ENCODE results near the gene CHST1. TPM values are rescaled to one million over a fixed set of nuclear protein-coding genes. Genes with fewer than 3 reads are reported as not detected.

CHST1 gene
- total and polyA plus RNA-seq, 10 of the 15 experiments (the other 5 are each of a cell fraction or from before 2014, with no cell fraction given), result not detected

- ATAC-seq, result no peak
- BruUV-seq (replicated peaks), result no TSS peak
- Histone ChIP-seq H2AFZ (ENCODE audit: control insufficient read depth, low read depth, low read length) (no peak overlapping the region), H3K4me2 (ENCODE audit: control insufficient read depth, insufficient read depth) (no peak overlapping the region), H3K79me2 (ENCODE audit: control insufficient read depth, insufficient read depth, low read length) (no peaks in the 10 kb centered on the region), H3K27me3 (replicated peaks in 1 of 2; ENCODE audit: control insufficient read depth in 2 of 2, insufficient read depth in 2 of 2, low read length in 1 of 2) (peaks cover 0 to under 1% of the 10 kb centered on the region in 2 experiments; a peak in 1 of 4 replicates), H3K4me1 (ENCODE audit: control insufficient read depth, insufficient read depth, low read length) (no peaks in the 10 kb centered on the region), H3K36me3 (ENCODE audit: control insufficient read depth in 2 of 2, insufficient read depth in 2 of 2, low read length in 1 of 2) (no peaks in the 10 kb centered on the region), H3K9me3 (replicated peaks; ENCODE audit: control insufficient read depth, insufficient read depth, low read length) (no peaks in the 10 kb centered on the region), H4K20me1 (ENCODE audit: control insufficient read depth, insufficient read depth) (no peaks in the 10 kb centered on the region; the same call in 1 of the 2 replicates), H3K27ac (ENCODE audit: control insufficient read depth, insufficient read depth) (no peak overlapping the region), H3K9ac (ENCODE audit: control insufficient read depth, insufficient read depth, low read length) (no peak overlapping the region), H3K4me3 (no peak overlapping the region)
- DNase-seq (ENCODE audit: low read depth, low spot score), result no peak
- ChIA-PET POLR2A (no interaction called here), RAD21 (ENCODE audit: unreplicated experiment) (no interaction called here), SMC1A (ENCODE audit: uncharacterized antibody, unreplicated experiment) (no interaction called here), CTCF (no interaction called here)
- FAIRE-seq, result no peak
- 6% methylated on average over 3 of the region's 3 CpGs for WGBS (ENCODE audit: insufficient coverage, insufficient replicate concordance, low lambda C conversion rate, missing lambda C conversion rate)
- in situ Hi-C loops (cut with MboI), result no loop called here
- TF ChIP-seq USF1 (IDR thresholded peaks at IDR 0.05; ENCODE audit: borderline replicate concordance, extremely low read length, insufficient read depth, low read depth, low read length) (no peak), E4F1 (IDR thresholded peaks at IDR 0.05; ENCODE audit: borderline replicate concordance, partially characterized antibody) (no peak)
- intact Hi-C loops (cut with micrococcal nuclease; ENCODE audit: unreplicated experiment), result no loop called here
Observed at GRCh38 chr11:45610627-45611026, 54.8 kb downstream of the CHST1 start.

GRCh38 chr11:45609902-45610301, 55.5 kb downstream of the CHST1 start:
- Histone ChIP-seq H3K4me2 (ENCODE audit: control insufficient read depth, insufficient read depth) (no peak overlapping the region), H4K20me1 (ENCODE audit: control insufficient read depth, insufficient read depth) (no peaks in the 10 kb centered on the region; the same call in 1 of the 2 replicates), H3K9me3 (replicated peaks; ENCODE audit: control insufficient read depth, insufficient read depth, low read length) (no peaks in the 10 kb centered on the region), H3K27me3 (replicated peaks in 1 of 2; ENCODE audit: control insufficient read depth in 2 of 2, insufficient read depth in 2 of 2, low read length in 1 of 2) (peaks cover 0 to 1% of the 10 kb centered on the region in 2 experiments; a peak in 1 of 4 replicates), H3K4me1 (ENCODE audit: control insufficient read depth, insufficient read depth, low read length) (no peaks in the 10 kb centered on the region), H2AFZ (ENCODE audit: control insufficient read depth, low read depth, low read length) (no peak overlapping the region), H3K9ac (ENCODE audit: control insufficient read depth, insufficient read depth, low read length) (no peak overlapping the region), H3K79me2 (ENCODE audit: control insufficient read depth, insufficient read depth, low read length) (no peaks in the 10 kb centered on the region), H3K4me3 (no peak overlapping the region), H3K36me3 (ENCODE audit: control insufficient read depth in 2 of 2, insufficient read depth in 2 of 2, low read length in 1 of 2) (no peaks in the 10 kb centered on the region), H3K27ac (ENCODE audit: control insufficient read depth, insufficient read depth) (no peak overlapping the region)
- ATAC-seq (no peak), DNase-seq (ENCODE audit: low read depth, low spot score) (no peak), FAIRE-seq (no peak)
- in situ Hi-C loops (cut with MboI) (no loop called here), intact Hi-C loops (cut with micrococcal nuclease; ENCODE audit: unreplicated experiment) (no loop called here)
- WGBS (ENCODE audit: insufficient coverage, insufficient replicate concordance, low lambda C conversion rate, missing lambda C conversion rate), result 0% methylated on average over 2 of the region's 2 CpGs
- CTCF ChIA-PET, result no interaction called here
- SMC1A ChIA-PET (ENCODE audit: uncharacterized antibody, unreplicated experiment), result no interaction called here
- no TSS peak for BruUV-seq (replicated peaks)
- POLR2A ChIA-PET, result no interaction called here
- RAD21 ChIA-PET (ENCODE audit: unreplicated experiment), result no interaction called here
- TF ChIP-seq SIN3A (IDR thresholded peaks at IDR 0.05; ENCODE audit: low read depth, low read length), result no peak
- TF ChIP-seq CUX1 (IDR thresholded peaks at IDR 0.05; ENCODE audit: insufficient replicate concordance, low read depth, low read length), result no peak
- no peak for TF ChIP-seq SREBF2 (IDR thresholded peaks at IDR 0.05; ENCODE audit: low read length)
- TF ChIP-seq ASH2L (IDR thresholded peaks at IDR 0.05; ENCODE audit: borderline replicate concordance, low read depth), result no peak
- no peak for TF ChIP-seq RBBP5 (conservative IDR thresholded peaks at IDR 0.05)
- no peak for TF ChIP-seq ZSCAN29 (IDR thresholded peaks at IDR 0.05)
- TF ChIP-seq POLR2A (IDR thresholded peaks at IDR 0.05; ENCODE audit: low read depth, low read length), result no peak
- TF ChIP-seq MYB (IDR thresholded peaks at IDR 0.05; ENCODE audit: borderline replicate concordance, low read depth, low read length), result no peak
